Cortex of kidney (tissue), 1 donor: ENCODE results near the gene VPS37C.
"Not testable (repeated sequence)": the region's sequence is repeated elsewhere in the genome, so short reads cannot be mapped to it uniquely, and the experiment has no call there.

Source experiments
- DNase-seq: peaks from one replicate; lab custom pipeline; 2025; lab: John Stamatoyannopoulos, UW

VPS37C gene

DNA sequence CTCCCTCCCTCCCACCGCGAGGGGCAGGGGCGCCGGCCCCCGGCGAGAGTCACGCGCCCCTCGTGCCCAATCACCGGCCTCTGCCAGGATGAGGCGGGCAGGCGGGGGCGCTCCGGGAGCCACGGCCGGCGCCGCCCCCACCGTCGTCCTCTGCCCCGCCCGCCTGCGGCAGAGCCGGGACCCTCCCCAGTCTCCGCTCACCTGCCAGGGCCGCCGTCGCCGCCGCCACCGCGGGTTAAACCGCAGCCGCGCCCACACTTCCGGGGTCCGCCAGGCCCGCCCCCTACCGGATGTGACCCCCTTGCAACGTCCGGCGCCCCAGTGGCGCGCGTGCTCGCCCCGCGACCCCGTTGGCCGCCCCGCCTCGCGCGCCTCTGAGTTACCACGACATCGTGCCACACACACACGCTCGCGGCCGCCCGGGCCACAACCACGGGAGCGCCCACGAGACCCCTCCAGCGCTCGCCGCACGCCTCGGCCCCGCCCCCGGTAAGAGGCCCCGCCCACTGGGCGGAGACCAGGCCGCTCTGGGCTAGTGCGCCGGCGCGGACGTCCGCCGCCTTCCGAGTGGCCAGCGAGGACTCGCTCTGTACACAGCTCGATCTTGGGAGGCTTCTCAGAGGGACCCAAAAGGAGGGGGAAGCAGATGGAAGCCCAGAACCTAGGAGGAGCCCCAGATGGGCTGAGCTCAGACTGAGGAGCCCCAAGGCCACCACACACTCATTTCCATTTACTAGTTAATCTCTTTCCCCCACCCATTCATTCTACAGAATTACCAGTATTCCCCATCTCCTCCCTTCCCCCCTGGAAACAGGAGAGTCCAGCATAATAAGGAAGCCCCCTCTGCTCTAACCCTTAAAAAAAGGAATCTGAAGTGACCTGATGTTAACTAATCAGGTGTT is at the start of gene VPS37C:
VPS37C (minus strand) TSS at position 237 of the 902 bp plus-strand sequence. CDS start 22,597 bp downstream, outside the sequence.
- peak; percentile 72 for DNase-seq

- not testable (repeated sequence) for DNase-seq
These were observed 49.4 kb upstream of the VPS37C start for GRCh38 chr11:61210629-61211028.

DNA sequence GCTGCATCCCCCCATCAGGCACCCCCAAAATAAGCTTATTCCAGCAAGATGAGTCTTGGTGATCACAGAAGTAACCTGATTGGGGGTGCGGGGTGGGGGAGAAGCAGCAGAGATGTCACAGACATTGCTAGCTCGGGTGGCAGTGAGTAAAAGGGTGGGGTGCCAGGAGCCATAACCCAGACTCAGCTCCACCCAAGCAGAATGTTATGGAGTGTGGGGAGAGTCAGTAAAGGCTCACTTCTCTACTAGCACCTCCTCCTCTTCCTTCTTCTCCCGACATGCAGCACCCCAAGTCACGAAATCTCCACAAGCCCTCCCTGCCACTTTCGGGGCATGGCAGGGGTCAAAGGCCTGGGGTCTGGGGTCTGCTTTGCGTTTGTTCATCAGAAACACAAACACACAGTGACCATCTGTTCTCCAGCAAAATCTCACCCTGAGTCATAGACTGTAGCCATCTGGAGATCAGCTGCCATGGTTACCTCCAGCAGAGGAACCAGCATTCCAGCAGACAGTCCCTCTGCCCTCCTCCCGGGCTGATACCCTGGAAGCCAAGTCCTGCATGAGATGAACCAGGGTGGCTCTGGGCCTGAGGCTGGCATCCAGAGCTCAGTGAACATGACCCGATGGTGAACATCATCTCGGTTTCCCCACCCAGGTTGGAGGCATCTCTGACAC is 46.5 kb upstream of the VPS37C start:
- DNase-seq = not testable (repeated sequence)

DNA sequence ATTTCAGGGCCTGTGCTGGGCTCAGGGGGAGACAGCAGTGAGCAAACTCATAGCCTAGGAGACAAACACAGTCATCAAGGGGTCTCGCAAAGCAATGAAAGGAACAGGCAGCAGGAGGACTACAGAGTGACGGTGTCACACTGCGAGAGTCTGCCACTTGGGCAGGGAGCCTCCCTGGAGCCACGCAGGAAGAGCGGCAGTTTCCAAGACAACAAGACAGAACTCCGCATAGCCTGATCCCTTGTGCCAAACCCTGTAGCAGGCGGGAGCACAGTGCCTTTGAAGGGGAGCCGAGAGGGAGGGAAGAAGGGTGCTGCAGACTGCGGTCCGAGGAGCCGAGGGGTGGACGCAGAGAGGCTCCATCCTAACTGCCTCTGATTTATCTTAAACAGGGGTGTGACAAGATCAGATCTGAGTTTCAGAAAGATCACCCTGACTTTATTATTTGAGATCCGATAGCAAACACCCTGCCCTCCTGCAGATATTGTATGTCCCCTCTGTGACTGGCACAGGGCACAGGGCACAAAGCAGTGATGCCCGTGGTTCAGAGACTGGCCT is 43.4 kb upstream of the VPS37C start:
- not testable (repeated sequence) for DNase-seq

- DNase-seq = not testable (repeated sequence)
These were observed 42.6 kb upstream of the VPS37C start for GRCh38 chr11:61203873-61204272.

DNA sequence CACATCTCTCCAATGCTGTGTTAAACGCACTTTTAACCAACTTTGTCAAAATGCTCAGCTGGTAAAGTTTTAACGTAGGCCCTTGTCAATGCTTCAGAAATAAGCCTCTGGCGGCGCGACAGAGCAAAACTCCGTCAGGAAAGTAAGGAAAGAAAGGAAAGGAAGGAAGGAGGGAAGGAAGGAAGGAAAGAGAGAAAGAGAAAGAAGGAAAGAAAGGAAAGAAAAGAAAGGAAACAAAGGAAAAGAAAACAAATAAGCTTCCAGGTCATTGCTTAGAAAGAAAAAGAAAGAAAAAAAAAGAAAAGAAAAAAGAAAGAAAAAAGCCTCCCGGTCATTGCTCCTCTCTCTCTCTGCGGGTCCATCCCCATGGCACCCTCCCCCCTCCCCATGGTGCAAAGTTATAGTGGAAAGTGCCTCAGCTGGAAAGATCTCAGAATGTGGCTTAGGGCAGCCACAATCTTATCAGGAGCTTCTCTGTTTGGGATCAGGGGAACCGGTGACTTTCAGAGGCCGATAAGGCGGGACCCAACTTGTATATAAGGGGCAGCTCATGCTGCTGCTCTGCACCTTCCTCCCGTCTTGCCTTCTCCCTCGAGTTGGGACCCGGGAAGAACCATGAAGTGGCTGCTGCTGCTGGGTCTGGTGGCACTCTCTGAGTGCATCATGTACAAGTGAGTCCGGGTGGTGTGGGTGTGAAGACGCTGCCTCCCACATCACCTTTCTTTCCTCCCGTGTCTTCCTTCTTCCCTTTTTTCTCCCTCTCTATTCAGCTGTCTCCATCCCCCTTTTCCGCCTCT is 41.9 kb upstream of the VPS37C start, which contains the start of gene PGA3:
PGA3 (plus strand) TSS at position 566 of the 797 bp plus-strand sequence; CDS start at position 616, 50 bp downstream.
- not testable (repeated sequence) for DNase-seq

GRCh38 chr11:61201476-61201875 is 40.2 kb upstream of the VPS37C start:
- DNase-seq = no peak

DNA sequence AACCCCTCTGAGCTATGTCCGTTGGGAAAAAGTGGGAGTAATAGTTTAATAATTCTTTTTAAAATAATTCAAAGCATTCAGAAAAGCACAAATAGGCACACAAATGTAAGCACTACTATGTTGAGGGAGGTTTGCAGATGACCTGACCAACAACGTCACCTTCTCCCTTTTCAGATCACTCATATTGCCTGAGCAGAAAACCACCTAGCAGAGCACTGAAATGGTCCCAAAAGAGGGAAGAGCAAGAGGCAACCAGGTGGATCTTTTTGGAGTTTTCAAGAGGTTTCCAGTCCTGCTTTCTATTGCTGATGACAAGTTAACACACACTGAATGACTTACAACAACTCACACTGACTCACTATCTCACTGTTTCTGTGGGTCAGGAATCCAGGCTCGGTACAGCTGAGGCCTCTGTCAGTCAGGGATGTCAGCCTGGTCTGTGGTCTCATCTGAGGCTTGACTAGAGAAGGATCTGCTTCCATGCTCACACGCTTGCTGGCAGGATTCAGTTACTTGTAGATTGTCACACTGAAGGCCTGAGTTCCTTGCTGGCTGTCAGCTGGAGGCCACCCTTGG is 37.8 kb upstream of the VPS37C start:
- DNase-seq = no peak

DNA sequence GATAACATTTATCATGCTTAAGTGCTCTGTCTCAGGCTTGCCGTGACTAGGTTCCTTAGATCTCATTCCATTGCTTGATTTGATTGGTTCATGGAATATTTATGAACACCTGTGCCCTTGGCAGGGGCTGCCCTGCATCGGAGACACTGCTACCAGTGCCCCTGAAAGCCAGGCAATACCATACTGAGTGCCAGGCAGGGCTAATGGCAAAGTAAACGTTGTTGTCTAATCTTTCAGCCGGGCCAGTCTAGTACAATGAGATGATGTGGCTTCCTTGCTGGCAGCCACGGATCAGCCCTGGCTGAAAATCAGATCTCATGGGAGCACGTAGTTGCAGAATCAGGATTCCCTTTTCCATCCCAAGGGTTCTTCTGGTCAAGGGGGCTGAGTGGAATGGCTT is 37.1 kb upstream of the VPS37C start:
- DNase-seq = no peak

- no peak for DNase-seq
These were observed 34.5 kb upstream of the VPS37C start for GRCh38 chr11:61195719-61196118.

DNA sequence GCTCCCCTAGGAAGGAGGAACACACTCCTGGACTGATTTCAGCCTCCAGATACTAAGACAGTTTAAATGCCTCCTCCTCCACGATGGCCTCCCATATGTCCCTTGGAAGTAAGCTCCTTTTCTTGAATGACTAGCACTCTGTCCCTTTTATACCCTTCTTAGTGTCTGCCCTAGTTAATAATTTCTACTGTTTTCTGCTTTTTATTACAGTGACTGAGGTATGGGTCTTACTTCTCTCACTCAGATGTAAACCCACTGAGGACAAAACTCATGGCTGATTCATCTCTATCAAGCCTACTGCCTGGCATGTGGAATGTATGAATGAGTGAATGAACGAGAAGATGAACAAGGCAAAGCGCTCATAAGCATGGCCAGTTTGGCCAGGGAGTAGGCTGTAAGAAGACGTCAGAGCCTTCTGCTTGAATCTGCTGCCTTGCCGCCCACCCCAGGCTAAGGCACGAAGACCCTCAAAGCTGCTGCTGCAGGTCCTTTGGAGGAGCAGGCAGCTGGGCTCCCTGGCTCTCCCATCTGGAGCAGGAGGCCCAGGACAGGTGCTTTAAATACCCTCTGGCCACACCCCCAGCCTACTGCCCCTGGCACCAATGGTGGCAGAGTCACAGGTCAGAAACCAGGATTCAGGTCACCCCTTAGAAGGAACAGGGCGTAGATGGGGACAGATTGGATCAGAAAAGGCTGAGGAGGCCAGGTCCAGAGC is 33.9 kb upstream of the VPS37C start:
- DNase-seq = no peak

- DNase-seq = no peak
These were observed 33.0 kb upstream of the VPS37C start for GRCh38 chr11:61194169-61194671.

GRCh38 chr11:61193596-61193995 is 32.4 kb upstream of the VPS37C start:
- DNase-seq = no peak

GRCh38 chr11:61189933-61190332 is 28.7 kb upstream of the VPS37C start:
- no peak for DNase-seq

DNA sequence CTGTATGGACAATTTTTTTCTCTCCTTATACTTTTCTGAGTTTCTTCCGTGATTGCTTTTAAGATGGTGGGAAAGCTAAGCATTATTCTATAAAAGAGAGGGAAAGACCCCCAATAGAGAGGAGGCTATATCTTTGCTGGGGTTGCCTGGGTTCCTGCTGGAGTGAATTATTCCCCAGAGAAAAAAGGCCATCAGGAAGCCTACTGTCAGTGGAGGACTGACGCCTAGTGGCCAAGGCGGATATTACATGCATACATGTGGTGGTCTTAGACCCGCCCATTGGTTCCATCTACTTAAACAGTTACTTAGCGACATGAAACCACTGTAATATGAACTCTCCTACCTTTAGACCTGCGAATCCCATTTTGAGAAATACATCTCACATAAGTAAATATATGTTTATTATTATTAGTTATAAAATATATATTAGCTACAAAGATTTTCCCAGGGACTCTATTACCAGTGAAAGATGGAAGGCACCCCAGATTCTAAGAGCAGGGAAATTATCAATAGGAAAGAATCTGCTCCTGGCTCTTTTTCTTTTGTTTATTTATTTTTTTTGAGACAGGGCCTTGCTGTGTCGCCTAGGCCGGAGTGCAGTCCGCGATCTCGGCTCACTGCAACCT is 26.4 kb upstream of the VPS37C start:
- DNase-seq = no peak

DNA sequence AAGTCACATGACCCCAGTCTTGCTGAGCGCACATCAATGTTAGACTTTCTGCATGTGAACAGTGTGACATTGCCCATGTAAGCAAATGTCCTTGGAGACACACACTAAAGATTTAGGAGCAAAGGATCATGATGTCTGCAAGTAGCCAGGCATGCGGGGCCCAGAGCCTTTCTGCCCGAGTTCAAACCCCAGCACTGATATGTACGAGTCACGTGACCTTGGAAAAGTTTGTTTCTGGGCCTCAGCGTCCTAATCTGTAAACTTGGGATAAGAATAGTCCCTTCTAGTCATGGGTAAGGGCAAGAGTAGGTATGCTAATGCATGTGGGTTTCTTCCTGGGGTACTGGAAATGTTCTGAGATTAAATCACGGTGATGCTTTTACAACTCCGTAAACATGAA is 25.3 kb upstream of the VPS37C start:
- no peak for DNase-seq

DNA sequence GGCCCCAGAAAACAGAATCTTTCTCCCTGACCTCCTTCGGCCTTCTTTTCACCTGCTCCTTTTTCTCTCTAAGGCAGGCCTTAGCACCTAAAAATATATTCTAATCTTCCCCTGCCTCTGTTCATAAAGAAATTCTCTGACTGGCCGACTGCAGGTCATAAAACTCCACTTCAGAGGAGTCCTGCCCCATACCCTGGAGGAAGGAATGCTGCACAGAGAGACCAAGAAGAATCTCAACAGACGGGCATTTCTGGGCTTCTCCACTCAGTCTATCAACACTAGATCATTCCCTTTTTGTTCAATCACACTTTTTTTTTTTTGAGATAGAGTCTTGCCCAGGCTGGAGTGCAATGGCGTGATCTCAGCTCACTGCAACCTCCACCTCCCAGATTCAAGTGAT is 22.4 kb upstream of the VPS37C start:
- DNase-seq = no peak

DNA sequence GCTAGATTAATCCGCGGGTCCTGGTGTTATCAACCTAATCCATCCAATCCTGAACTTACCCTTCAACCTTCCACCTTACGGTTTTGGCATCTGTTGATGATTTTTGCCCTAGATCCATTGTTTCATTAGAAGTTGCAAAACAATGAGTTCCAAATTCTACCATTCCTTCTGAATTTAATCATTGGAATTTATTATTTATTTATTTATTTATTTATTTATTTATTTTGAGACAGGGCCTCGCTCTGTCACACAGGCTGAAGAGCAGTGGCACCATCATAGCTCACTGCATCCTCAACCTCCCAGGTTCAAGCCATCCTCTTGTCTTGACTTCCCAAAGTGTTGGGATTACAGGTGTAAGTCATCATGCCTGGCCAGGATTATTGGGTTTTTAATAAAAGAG is 20.3 kb upstream of the VPS37C start:
- no peak for DNase-seq

- not testable (repeated sequence) for DNase-seq
These were observed 19.0 kb upstream of the VPS37C start for GRCh38 chr11:61180205-61180604.

DNA sequence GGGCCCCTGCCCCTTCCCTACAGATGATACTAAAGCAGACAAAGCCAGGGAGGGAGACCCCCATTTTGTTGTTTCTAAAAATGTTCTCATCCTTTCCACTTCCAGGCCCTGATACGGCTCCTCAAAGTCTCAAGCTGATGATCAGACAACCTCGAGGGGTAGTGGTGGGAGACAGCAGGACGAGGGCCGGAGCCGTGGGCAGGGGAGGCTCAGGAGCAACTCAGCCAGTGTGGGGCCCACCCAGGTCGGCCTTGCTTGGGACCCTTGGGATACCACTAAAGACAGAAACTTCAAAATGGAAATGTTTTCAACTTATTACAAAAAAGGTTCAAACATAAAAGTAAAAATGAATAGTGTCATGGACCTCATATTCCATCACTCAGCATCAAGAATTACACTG is 15.2 kb upstream of the VPS37C start:
- no peak for DNase-seq
